ENCODE measurements around the gene LPIN1.
"Not testable (repeated sequence)": the region's sequence is repeated elsewhere in the genome, so short reads cannot be mapped to it uniquely, and the experiment has no call there.

LPIN1 gene

DNA sequence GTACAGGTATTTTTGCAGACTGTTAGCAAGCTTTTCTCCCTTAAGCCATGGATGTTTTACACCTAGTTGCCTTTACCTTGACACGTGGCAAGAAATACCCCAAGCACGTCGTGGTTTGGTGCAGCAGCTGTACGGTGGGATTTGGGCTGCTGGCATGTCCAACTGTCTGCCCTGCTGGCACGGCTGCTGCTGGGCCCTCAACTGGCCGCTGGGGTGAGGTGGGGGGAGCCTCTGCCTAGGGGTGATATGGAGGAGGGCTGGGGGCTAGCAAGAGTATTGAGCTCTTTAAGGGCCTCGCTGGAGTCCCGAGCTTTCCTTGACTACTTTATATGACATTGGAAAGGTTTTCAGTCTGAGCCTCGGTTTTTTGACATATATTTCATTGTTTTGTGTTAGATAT is 41.6 kb downstream of the LPIN1 start:
- no peak for DNase-seq

DNA sequence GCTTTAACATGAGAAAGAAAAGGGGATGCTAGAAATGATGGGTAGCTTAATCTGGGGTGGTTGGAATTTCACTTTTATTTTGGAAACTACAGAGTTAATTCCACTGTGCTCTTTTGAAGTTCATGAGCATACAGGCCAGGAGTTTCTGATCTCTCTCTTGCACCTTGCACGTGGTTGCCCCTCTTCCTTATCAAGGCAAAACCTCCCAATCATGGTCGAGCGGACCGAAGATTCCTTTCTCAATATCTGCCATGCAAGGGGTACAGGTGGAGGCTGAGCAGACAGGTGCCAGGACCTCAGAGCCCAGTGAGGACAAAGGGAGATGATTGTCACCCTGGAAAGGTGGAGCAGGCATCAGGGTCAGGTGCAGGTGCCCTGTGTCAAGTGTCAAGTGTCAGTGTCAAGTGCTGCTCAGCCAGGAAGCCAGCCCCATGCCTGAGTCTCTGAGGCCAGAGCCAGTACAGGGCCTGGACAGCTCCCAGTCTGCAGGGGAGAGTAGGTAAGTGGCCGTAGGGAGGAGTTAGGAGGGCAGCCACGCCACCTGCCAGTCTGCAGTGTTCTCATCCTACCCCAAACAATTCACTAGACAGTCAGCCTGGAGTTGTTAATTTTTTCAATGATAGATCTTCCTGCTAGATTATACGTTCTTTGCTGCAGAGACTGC is 42.2 kb downstream of the LPIN1 start:
- DNase-seq: no peak

DNA sequence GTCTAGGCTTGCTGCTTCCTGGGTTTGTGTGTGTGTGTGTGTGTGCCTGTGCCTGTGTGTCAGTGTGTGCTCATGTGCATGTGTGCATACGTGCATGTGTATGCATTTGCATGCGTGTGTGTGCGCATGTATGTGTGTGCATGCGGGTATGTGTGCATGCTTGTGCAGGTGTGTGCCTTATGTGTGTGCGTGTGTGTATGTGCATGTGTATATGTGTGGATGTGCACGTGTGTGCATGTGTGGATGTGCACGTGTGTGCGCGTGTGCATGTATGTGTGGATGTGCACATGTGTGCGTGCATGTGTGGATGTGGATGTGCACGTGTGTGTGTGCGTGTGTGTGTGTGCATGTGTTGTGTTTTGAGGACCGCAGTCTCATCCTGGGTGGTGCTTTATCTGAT is 42.8 kb downstream of the LPIN1 start:
- DNase-seq: no peak

DNA sequence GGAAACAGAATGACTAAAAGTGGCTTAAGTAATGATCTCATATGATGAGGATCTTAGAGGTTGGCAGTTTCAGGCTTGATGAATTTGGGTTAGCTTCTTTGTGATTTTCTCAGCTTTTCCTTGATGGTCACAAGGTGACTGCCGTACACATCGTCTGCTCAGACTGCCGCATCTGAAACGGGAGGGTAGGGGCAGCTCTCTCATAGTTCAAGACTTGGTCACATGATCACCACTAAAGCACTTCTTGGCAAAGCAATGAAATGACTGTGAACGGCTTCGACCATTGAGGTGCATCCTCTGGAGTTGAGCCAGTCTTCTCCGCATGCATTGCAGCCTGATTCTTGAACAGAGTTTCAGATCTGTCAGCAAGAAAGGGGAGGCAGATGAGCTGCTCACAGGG is 43.8 kb downstream of the LPIN1 start:
- no peak for DNase-seq

DNA sequence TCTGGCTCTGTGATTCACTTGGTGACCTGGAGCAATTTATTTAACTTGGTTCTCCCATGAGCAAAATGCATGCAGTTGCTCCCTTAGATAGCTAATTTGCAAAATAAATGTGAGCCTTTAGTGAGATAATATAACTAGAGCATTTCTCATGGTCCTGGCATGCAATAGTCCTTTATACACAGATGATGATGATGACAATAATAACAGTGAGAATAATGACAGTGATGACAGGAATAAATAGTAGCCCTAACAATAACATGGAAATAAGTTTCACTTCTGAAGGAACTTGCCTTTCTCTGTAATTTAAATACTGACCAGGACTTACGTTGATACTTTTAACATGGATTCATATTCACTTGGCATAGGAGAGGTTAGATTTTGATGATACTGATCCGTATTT is 49.2 kb downstream of the LPIN1 start:
- DNase-seq: no peak

DNA sequence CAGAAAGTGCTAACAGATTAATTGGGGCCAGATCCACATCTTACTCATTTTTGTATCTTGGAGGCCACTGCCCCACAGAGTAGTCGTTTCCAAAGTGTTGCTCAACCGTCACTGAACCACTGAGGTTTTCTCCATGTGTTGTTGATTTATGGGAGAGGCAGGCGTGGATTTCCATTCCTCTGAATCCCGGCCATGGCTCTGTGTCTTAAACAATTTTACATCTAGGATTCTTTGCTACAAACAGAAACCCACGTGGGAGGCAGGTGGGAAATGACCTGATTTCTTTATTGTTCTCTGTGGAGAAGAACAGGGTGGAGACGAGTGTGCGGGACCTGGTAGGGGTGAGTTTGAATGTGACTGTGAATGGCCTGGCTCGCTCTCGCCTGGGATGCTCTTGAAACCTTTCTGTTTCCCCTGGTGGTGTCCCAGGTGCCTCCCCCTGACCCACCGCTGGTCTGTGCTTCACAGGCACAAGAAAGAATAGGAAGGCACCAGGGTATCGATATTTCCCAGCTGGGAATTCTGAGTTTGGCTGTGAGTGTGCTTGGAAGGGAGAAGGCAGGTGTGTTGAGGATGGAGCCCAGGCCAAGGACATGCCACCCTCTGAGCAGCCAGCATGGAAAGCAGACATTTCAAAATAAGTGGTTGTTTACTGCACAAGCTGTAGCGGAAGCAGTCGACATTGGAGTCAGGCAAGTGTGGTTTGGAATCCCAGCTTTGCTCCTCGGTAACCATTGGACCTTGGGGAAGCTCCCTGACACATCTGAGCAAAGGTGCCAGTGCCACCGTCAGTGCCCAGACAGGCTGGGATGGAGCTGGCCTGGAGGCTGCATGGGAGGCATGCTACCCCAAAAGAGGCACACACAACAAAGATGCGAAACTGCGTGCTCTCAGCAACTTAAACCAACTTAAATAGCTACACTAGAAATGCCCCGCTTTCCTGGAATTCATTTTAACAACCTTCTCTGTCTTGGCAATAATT is 50.0 kb downstream of the LPIN1 start:
- no peak for DNase-seq

DNA sequence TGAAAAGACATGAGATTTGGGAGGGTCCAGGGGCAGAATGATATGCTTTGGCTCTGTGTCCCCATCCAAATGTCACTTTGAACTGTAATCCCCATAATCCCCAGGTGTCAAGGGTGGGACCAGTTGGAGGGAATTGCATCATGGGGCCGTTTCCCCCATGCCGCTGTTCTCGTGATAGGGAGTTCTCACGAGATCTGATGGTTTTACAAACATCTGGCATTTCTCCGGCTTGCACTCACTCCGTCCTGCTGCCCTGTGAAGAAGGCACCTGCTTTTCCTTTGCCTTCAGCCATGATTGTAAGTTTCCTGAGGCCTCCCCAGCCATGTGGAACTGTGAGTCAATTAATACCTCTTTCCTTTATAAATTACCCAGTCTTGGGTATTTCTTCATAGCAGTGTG is 51.4 kb downstream of the LPIN1 start:
- no peak for DNase-seq

DNA sequence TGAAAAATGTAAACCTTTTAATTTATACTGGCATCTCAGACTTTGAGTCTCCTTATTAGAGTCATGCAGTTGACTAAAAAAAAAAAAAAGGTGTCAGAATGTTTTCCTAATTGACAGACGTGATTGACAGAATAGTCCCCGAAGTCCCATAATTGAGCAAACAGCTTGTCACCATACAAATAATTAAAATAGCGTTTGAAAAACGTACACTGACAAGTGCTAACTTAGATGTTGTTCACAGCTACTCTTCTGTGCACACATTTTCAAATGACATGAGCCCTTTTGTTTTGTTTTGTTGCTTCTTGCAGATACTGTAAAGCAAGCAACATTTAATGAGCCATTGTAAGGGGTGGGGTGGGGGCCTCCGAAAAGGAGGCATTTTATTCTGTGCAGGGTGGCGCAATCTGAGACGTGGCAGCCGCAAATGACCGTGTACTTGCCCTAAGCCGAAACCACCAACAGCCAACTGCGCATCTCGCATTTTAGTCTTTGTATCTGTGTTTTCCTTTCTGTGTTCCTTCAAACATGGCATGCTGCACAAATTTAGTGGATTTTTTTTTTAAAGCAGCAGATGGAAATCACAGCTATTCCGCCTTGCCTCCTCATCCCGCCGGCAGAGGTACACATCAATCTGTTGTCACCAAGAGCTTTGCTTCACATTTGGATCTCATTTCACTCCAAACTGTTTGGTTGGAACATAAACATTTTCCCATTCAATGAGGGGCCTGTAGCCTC is 52.4 kb downstream of the LPIN1 start:
- DNase-seq: no peak

DNA sequence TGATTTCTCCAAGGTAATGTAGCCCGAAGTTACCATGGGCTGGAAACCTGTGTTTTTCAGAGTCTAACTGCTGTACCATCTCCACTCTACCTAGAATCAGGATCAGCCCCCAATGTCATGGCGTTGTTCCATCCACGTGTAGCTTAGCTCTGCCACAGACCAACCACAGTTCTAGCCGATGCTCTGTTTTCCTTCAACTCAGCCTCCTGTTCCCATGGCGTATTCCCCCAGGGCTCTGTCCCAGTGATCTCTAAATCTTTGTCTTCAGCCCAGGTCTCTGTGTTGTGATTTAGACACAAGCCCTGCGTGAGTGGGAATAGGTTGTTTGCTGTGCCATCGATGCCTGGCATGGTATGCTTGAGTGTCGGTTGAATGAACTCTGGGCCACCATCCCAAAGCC is 53.4 kb downstream of the LPIN1 start:
- DNase-seq: no peak

DNA sequence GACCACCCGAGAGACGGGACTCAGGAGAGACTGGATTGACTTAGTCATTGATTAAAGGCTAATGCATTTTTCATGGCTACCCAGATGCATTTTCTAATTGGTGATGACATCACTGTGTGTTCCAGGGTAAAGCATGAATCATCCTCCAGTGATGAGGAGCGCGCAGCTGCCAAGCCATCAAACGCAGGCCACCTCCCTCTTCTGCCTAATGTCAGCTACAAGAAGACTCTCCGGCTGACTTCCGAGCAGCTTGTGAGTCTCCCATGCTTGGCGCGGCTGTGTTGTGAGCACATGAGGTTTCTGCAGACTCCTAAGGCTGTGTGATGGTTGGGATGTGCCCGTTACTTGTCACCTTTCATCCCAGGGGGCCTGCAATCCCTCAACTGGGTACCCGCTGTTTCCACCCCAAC is 56.4 kb downstream of the LPIN1 start:
- DNase-seq: no peak

DNA sequence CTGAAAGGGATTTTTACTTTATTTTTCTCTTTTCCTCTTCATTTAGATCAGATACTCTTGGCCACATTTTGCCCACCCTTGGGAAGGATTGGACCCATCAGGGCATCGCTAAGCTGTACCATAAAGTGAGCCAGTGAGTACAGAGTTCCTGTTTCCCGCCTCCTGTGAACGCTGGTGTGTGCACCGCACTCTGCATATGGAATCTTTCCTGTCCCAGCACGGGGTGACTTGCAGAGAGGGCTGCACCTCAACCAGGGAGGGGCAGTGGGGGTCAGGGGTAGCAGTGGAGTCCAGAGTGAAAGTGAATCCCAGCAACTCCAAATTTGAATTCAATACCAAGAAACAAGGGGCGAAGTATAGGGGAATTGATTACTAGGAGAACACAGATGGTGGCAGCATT is 58.6 kb downstream of the LPIN1 start:
- no peak for DNase-seq

DNA sequence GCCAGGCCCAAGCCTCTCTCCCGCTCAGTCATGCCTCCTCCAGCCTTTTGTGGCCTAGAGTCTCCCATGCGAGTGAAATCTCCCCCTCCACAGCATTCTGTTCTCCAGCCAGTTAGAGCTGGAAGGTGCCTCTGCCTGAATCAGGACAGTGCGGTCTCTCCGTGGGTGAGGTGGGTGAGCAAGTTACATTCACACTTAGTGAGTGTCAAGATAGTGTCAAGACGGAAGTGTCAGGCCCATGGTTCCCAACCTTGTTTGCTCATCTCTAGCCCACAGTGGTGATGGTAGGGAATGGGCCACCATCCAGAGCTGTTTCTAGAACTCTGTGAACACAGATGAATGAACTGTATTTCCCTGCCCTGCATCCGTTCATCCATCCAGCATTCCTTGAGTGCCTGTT is 59.5 kb downstream of the LPIN1 start:
- DNase-seq: no peak

DNA sequence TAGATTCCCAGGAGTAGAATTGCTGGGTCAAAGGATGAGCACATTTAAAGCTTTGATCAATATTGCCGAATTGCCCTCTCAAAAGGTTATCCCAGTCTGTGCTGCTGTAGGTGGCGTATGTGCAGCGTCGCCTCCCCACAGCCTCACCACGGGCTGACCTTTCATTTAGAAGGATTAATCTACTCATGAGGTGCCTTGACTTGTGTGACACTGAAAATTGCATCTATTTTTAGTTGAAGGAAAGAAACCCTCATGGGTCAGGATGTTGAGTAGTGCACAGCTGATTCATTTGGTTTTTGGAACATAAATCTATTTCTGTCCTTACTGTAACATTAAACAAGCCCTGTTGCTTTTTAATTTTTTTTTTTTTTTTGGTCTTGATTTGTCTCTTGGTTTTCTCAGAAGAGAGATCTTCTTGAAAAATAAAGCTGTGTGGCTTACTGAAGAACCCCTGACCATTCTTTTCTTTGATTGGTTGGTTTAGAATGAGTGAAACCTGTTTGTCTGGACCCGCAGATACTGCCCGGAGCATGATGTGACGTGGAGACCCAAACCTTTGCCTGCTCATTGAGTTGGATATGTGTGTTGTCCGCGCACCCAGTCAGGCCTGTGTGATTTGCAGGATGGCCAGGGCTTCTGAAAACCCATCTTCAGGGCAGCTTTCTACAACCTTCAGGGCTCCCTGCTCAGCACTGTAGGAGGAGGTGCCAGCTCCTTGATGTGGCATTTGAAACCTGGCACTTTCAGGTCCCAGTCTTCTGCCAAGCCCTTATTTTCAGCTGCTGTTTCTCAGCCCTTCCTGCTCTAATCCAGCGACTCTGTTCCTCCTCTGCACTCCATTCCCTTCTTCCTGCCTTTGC is 61.0 kb downstream of the LPIN1 start:
- peak; percentile 25 for DNase-seq

DNA sequence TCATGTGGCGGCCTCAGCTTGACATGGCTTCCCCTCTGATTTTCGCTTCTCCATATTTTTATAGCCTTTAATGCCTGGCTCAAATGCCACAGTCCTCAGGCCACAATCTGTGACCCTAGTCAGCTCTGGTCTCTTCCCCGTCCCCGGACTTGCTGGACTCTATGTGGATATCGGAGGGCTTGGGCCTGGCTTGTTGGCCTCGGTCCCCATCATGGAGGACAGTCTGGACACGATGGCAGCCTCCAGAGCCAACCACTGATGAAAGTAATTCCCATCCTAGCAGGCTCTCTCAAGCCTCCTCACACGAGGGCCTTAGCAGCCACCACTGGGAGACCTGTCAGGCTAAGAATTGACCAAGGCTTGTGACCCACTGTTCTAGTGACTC is 61.6 kb downstream of the LPIN1 start:
- DNase-seq: no peak

DNA sequence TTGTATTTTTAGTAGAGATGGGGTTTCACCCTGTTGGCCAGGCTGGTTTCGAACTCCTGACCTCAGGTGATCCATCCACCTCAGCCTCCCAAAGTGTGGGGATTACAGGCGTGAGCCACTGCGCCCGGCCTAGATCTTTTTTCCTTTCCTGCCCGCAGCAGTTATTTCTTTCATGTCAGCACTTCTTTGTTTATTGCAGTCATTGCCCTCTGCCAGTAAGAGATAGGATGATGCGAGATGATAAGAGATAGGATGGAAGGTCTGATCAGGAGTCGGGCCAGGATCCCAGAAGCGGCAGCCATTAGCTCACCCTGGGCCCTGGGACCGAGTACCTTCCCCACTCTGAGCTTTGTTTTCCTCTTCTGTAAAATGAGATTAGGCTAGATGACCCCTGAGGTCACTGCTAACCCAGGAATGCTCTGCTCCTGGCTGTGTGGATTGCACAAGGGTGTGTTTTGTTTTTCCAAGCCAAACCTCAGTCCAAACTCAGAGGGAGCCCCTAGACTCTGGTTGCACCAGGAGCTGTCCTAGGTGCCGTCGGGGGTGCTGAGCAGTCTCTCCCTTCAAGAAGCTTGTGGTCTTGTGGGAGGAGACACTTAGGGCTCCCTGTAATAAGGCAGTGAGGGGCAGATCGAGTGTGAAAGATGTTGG is 63.3 kb downstream of the LPIN1 start:
- no peak for DNase-seq

DNA sequence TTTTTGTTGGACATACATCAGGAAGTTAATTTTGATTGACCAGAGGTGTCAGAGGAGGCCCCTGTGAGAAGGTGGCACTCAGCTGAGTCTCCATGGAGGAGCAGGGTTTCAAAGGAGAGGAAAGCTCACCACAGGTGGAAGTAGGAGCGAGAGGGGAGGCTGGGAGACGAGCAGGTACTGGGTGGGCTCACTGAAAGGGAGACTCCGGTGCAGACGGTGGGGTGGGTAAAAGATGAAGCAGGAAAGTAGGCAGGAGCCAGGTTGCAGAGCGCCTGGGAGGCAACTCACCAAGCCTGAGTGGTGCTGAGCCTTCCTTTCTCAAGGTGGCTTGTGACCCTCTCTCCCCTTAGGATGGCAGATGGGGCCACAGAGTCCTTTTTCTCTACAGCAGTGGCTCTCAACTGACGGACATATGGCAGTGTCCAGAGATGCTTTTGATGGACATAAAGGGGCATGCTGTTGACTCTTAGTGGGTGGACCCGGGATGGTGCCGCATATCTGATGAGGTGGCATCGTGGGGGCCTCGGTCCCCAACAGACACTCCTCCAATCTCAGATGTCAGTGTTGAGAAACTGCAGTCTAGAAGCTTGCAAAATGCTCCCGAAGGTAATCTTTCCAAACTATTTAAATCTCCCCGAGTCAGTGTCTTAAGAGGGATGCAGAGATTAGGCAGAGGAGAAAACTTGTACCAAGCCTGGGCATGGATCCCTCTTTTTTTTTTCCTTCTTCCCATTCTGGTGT is 64.0 kb downstream of the LPIN1 start:
- no peak for DNase-seq

DNA sequence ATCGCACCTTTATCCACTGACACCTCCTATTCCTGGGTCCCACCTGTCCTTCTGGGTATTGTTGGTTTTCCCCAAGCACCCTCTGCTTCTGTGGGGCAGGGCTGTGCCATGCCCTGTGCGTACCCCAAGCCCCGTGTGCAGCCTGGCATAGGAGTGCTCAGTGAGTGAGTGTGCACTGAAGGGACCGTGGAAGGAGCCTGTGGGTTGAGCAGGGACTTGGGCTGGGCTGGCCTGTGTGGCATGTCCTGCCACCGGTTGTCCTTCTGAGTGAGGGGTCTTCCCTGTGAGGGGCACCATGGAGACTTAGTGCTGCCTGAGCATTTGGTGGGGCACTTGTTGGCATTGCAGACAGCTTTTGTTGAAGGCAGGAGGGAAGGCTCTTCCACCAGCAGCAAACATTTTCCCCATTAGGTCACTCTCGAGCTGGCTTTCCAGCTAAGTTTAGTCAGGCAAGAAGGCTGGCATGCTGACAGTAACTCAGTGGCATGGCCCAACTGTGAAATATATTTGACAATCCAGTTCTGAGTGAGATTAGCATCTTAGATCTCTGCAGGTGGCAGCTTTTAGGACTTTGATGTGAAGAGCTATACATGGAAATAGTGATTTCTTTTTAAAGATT is 64.7 kb downstream of the LPIN1 start:
- no peak for DNase-seq

DNA sequence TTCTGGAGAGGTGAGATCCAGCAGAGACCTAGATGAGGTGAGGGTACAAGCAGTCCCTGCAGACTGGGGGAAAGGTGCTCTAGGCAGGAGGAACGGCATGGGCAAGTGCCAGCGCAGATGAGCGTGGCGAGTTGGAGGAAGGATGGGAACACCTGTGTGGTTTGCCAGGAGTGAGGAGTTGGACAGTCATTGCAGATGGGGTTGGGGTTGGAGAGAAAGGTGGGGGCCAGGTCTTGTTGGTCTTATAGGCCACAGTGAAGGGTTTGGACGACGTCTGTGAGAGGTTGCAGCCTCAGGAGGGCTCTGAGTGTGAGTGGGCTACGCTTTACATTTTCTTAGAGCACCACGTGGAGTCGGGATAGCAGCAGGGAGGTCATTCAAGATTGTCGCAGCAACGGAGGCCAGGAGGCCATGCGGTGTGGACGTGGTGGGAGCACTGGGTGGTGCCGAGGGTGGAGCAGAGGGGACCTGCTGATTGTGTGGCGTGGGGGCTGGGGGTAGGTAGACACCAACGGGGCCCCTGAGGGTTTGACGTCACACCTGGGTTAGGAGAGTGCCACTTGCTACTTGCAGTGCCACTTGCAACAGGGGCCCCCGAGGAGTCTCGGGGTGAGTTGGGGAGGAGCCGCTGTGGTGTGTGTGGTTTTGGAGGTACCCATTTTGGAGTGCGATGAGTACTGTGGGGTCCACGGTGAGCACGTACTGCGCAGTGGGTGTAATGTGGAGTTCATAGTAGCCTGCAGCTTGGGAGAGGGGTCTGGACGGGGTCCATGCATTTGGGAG is 66.2 kb downstream of the LPIN1 start:
- no peak for DNase-seq

DNA sequence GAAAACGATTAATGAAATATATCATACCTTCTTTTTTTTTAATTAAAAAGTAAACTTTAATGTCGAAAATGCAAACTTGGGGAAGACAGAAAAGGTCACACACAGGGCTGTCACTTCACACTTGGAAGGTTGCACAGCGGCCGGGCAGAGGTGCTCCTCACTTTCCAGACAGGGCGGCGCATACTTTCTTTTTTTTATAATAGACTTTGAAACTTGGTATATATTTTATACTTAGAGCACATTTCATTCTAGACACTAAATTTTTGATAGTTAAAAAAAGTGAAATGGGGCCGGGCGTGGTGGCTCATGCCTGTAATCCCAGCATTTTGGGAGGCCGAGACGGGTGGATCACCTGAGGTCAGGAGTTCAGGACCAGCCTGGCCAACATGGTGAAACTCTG is 66.9 kb downstream of the LPIN1 start:
- DNase-seq: not testable (repeated sequence)

DNA sequence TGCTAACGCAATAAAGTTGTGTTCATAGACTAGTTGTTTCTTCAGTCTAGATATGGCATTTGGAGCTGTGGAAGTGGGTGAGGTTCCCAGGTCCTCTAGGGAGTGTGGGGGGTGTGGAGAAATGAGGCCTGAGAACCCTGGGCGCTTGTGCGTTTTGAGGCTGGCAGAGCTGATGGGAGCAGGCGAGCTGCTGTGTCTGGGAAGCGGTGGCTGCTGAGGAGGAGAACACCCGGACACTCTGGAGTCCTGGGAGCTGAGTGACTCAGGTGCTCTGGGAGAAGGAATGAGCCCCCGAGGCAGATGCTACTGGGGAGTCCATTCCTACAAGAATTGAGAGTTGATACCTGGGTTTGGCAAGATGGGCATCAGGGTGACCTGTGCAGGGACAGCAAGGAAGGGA is 67.5 kb downstream of the LPIN1 start:
- no peak for DNase-seq
